Kidney epithelial cell (primary cell): ENCODE data around the gene CYFIP1. TPM values are rescaled to one million over a fixed set of nuclear protein-coding genes. Genes with fewer than 3 reads are reported as not detected.

Experiments used
- DNase-seq: peaks from one replicate; pipeline ENCODE4 v3.0.0-alpha.2; 2010; ENCODE audit warnings: low read depth
- H3K27me3 ChIP-seq: 2 replicates; pipeline ENCODE4 v1.6.0; 2011; ENCODE audit warnings: low read length; ENCODE audit not compliant: control insufficient read depth, insufficient read depth
- H3K36me3 ChIP-seq: 2 replicates; pipeline ENCODE4 v1.5.1; 2011; ENCODE audit warnings: low read length; ENCODE audit not compliant: control insufficient read depth, insufficient read depth
- H3K4me3 ChIP-seq: 2 replicates; pipeline ENCODE4 v1.5.1; 2011; ENCODE audit warnings: low read depth, mild to moderate bottlenecking, control low read depth, low read length
- CTCF ChIP-seq: IDR thresholded peaks from 2 replicates; pipeline ENCODE4 v1.5.1; 2011; ENCODE audit warnings: mild to moderate bottlenecking, moderate library complexity, low read length, control low read depth, inconsistent platforms; ENCODE audit not compliant: insufficient read depth, poor library complexity, severe bottlenecking
- total RNA-seq: library from RNA; depleted of rRNA; stranded (reverse); fragments of >200 nt; gene quantifications from 2 replicates; pipeline ENCODE4 v1.2.3, GENCODE V29; 2015

The CYFIP1 gene
- total RNA-seq, 1 donor from 2014 or later: 110 TPM

GRCh38 chr15:22908830-22909229, 71.3 kb downstream of the CYFIP1 start:
- Histone ChIP-seq H3K36me3 (peaks cover 2% of the 10 kb centered on the region), H3K27me3 (no peaks in the 10 kb centered on the region), H3K4me3 (no peak overlapping the region)
- no peak for DNase-seq
- no peak for TF ChIP-seq CTCF

GRCh38 chr15:22907161-22907950, 72.8 kb downstream of the CYFIP1 start:
- TF ChIP-seq CTCF: no peak
- H3K4me3 ChIP-seq: no peak overlapping the region
- no peak for DNase-seq
- H3K27me3 ChIP-seq: no peaks in the 10 kb centered on the region
- H3K36me3 ChIP-seq: peaks cover 1% of the 10 kb centered on the region

GRCh38 chr15:22904736-22905135, 75.4 kb downstream of the CYFIP1 start:
- H3K27me3 ChIP-seq: no peaks in the 10 kb centered on the region
- H3K4me3 ChIP-seq: no peak overlapping the region
- DNase-seq: no peak
- peaks cover 3% of the 10 kb centered on the region for H3K36me3 ChIP-seq
- no peak for TF ChIP-seq CTCF

GRCh38 chr15:22903961-22904534, 76.1 kb downstream of the CYFIP1 start:
- TF ChIP-seq CTCF: no peak
- no peaks in the 10 kb centered on the region for H3K27me3 ChIP-seq

GRCh38 chr15:22903427-22903826, 76.7 kb downstream of the CYFIP1 start:
- Histone ChIP-seq H3K4me3 (no peak overlapping the region), H3K27me3 (no peaks in the 10 kb centered on the region), H3K36me3 (peaks cover 3% of the 10 kb centered on the region)
- no peak for TF ChIP-seq CTCF
- no peak for DNase-seq

More at GRCh38 chr15:22903961-22904534, 76.1 kb downstream of the CYFIP1 start:
- H3K4me3 ChIP-seq: no peak overlapping the region
- no peak for DNase-seq
- peaks cover 3% of the 10 kb centered on the region for H3K36me3 ChIP-seq
